ENCODE results near the gene AARS2. TPM values are rescaled to one million over a fixed set of nuclear protein-coding genes. Genes with fewer than 3 reads are reported as not detected.

The AARS2 gene
- total and polyA plus RNA-seq, 2 of the 4 experiments (the other 2 are of a cell fraction) = 9.1 to 10.4 TPM

GRCh38 chr6:44312901-44313788, at the start of gene AARS2 (continued):
- peak; percentile 97 for TF ChIP-seq CTCF (conservative IDR thresholded peaks at IDR 0.05; ENCODE audit: low read depth, low read length)
- TF ChIP-seq SMC3 (IDR thresholded peaks at IDR 0.05; ENCODE audit: low read depth, low read length) = no peak

GRCh38 chr6:44361947-44362346, 48.8 kb upstream of the AARS2 start:
- H3K14ac ChIP-seq (replicated peaks; ENCODE audit: low read depth, low read length) = no peak overlapping the region
- no peak overlapping the region for H2AFZ ChIP-seq (replicated peaks; ENCODE audit: low read length, poor library complexity)
- ChIA-PET CTCF (no interaction called here), POLR2A (ENCODE audit: unreplicated experiment) (no interaction called here)
- H4K8ac ChIP-seq (ENCODE audit: low read depth in 2 of 2, low read length in 2 of 2) = no peak overlapping the region
- no peak overlapping the region for H2BK20ac ChIP-seq (ENCODE audit: low read depth, low read length)
- H4K5ac ChIP-seq (ENCODE audit: low read depth, low read length) = no peak overlapping the region
- 74% methylated on average over 3 of the region's 6 CpGs; no CpG with 5 or more reads in 1 of the 2 experiments for WGBS, 2 experiments (ENCODE audit: extremely low coverage in 2 of 2, insufficient read length in 1 of 2)
- no peaks in the 10 kb centered on the region for H3K4me1 ChIP-seq (ENCODE audit: control insufficient read depth, insufficient read depth, low read length)
- TF ChIP-seq USF2 (IDR thresholded peaks at IDR 0.05; ENCODE audit: low read depth, low read length) (no peak), CEBPB (IDR thresholded peaks at IDR 0.05; ENCODE audit: low read depth, low read length) (no peak), RFX5 (IDR thresholded peaks at IDR 0.05; ENCODE audit: low read depth, low read length) (no peak), CHD1 (IDR thresholded peaks at IDR 0.05; ENCODE audit: low read depth, low read length) (no peak), BHLHE40 (IDR thresholded peaks at IDR 0.05; ENCODE audit: low read depth, low read length) (no peak)
- H4K91ac ChIP-seq (ENCODE audit: insufficient read depth, low read depth, low read length) = no peak overlapping the region
- H4K20me1 ChIP-seq (ENCODE audit: insufficient read depth, low read length) = no peaks in the 10 kb centered on the region
- no peak overlapping the region for H3K56ac ChIP-seq (ENCODE audit: extremely low read depth, insufficient read depth, low read length)
- H2AK5ac ChIP-seq (ENCODE audit: low read depth, low read length) = no peak overlapping the region
- H3K4me2 ChIP-seq (ENCODE audit: low read depth, low read length) = no peak overlapping the region
- intact Hi-C loops (cut with micrococcal nuclease) = no loop called here
- H2AK9ac ChIP-seq (replicated peaks; ENCODE audit: low read depth, low read length, poor library complexity) = no peak overlapping the region
- H3K9me3 ChIP-seq (ENCODE audit: control insufficient read depth, insufficient read depth, low read length) = no peaks in the 10 kb centered on the region
- in situ Hi-C loops (cut with MboI; ENCODE audit: low sequenced_read_pairs) = no loop called here
- DNase-seq = no peak
- no peak overlapping the region for H3K4ac ChIP-seq (ENCODE audit: low read depth, low read length)
- no peak overlapping the region for H2BK5ac ChIP-seq (ENCODE audit: low read depth, low read length, poor library complexity, severe bottlenecking)
- no TSS peak for BruUV-seq (replicated peaks)
- H3K9me1 ChIP-seq (ENCODE audit: insufficient read depth, low read length) = no peaks in the 10 kb centered on the region
- H3K27me3 ChIP-seq (ENCODE audit: control insufficient read depth, insufficient read depth, low read length) = peaks cover 27% of the 10 kb centered on the region
- H3K27ac ChIP-seq (ENCODE audit: insufficient read depth, low read length) = no peak overlapping the region
- no peak overlapping the region for H2BK15ac ChIP-seq (ENCODE audit: low read depth, low read length)
- H3K4me3 ChIP-seq (ENCODE audit: insufficient read depth, low read depth, low read length) = no peak overlapping the region
- no peak overlapping the region for H3K9ac ChIP-seq (ENCODE audit: low read depth, low read length)
- H2BK120ac ChIP-seq (ENCODE audit: low read depth, low read length) = no peak overlapping the region
- H3K79me1 ChIP-seq (ENCODE audit: low read depth in 1 of 2, low read length in 2 of 2) = no peaks in the 10 kb centered on the region
- dilution Hi-C loops (cut with HindIII; ENCODE audit: low sequenced_read_pairs, unreplicated experiment) = no loop called here
- no peak for ATAC-seq (ENCODE audit: low read depth)
- no peak overlapping the region for H3K23ac ChIP-seq (ENCODE audit: low read depth, low read length)
- no peak overlapping the region for H3K18ac ChIP-seq (ENCODE audit: low read depth, low read length)
- no peaks in the 10 kb centered on the region for H3K36me3 ChIP-seq (ENCODE audit: control insufficient read depth, insufficient read depth, low read length)

All from IMR-90 (cell line).